MM.1S (cell line): ENCODE measurements around the gene RBM45.

Experiments
- EZH2 ChIP-seq: fragments of 300-600 bp; sonication (generic); optimal IDR thresholded peaks from 2 replicates; pipeline ENCODE3; 2017; ENCODE audit warnings: low read depth, mild to moderate bottlenecking, antibody characterized with exemption, low read length, mixed read lengths
- TF ChIP-seq, protein P1 (sequence below): fragments of 300-600 bp; sonication (generic); IDR thresholded peaks from 2 replicates; pipeline ENCODE4 v1.5.1; 2016; ENCODE audit warnings: antibody characterized with exemption, low read length, mixed read lengths

GRCh38 chr2:178136321-178137025, 24.2 kb downstream of the RBM45 start:
- TF ChIP-seq, protein P1, sequence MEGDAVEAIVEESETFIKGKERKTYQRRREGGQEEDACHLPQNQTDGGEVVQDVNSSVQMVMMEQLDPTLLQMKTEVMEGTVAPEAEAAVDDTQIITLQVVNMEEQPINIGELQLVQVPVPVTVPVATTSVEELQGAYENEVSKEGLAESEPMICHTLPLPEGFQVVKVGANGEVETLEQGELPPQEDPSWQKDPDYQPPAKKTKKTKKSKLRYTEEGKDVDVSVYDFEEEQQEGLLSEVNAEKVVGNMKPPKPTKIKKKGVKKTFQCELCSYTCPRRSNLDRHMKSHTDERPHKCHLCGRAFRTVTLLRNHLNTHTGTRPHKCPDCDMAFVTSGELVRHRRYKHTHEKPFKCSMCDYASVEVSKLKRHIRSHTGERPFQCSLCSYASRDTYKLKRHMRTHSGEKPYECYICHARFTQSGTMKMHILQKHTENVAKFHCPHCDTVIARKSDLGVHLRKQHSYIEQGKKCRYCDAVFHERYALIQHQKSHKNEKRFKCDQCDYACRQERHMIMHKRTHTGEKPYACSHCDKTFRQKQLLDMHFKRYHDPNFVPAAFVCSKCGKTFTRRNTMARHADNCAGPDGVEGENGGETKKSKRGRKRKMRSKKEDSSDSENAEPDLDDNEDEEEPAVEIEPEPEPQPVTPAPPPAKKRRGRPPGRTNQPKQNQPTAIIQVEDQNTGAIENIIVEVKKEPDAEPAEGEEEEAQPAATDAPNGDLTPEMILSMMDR = no peak
- TF ChIP-seq EZH2 = no peak
